GM23338 (cell line): ENCODE data around the gene DHRS2. TPM values are rescaled to one million over a fixed set of nuclear protein-coding genes. Genes with fewer than 3 reads are reported as not detected.

Experiments used
- ATAC-seq: fragments of 200-7000 bp; cut with Tn5 transposase; 3 replicates; pipeline ENCODE4 v1.9.1; 2020
- DNase-seq: peaks from one replicate; pipeline ENCODE4 v3.0.0-alpha.2; 2015; ENCODE audit warnings: low spot score
- H2AFZ ChIP-seq: fragments of 200-600 bp; sonication (generic); 2 replicates; pipeline ENCODE4 v1.8.0; 2016; ENCODE audit warnings: antibody characterized with exemption, mild to moderate bottlenecking, moderate library complexity
- H3F3A ChIP-seq: fragments of 200-600 bp; sonication (generic); replicated peaks from 2 replicates; pipeline ENCODE4 v1.8.0; 2017; ENCODE audit warnings: antibody characterized with exemption, mixed run types, low read depth
- H3K27ac ChIP-seq: fragments of 200-600 bp; sonication (generic); 2 replicates; pipeline ENCODE4 v1.6.1; 2016; ENCODE audit warnings: low read depth
- H3K27me3 ChIP-seq: fragments of 200-600 bp; sonication (generic); 2 replicates; pipeline ENCODE4 v1.8.0; 2016; ENCODE audit warnings: mild to moderate bottlenecking, mixed run types, moderate library complexity; ENCODE audit not compliant: insufficient read depth
- H3K36me3 ChIP-seq: fragments of 200-600 bp; sonication (generic); 2 replicates; pipeline ENCODE4 v1.8.0; 2016; ENCODE audit warnings: mild to moderate bottlenecking; ENCODE audit not compliant: insufficient read depth
- H3K4me1 ChIP-seq: fragments of 200-600 bp; sonication (generic); 2 replicates; pipeline ENCODE4 v1.8.0; 2016; ENCODE audit warnings: mild to moderate bottlenecking, moderate library complexity; ENCODE audit not compliant: insufficient read depth
- H3K4me2 ChIP-seq: fragments of 200-600 bp; sonication (generic); 2 replicates; pipeline ENCODE4 v1.7.1; 2017; ENCODE audit warnings: mixed run types
- H3K4me3 ChIP-seq: fragments of 200-600 bp; sonication (generic); 2 replicates; pipeline ENCODE4 v1.6.1; 2016; ENCODE audit warnings: mixed run types
- H3K79me2 ChIP-seq: fragments of 200-600 bp; sonication (generic); replicated peaks from 2 replicates; pipeline ENCODE4 v1.8.0; 2017; ENCODE audit warnings: mild to moderate bottlenecking; ENCODE audit not compliant: insufficient read depth
- H3K9me2 ChIP-seq: fragments of 200-600 bp; sonication (generic); 2 replicates; pipeline ENCODE4 v1.8.0; 2017; ENCODE audit not compliant: insufficient read depth
- H4K20me1 ChIP-seq: fragments of 200-600 bp; sonication (generic); replicated peaks from 2 replicates; pipeline ENCODE4 v1.8.0; 2017; ENCODE audit warnings: mild to moderate bottlenecking; ENCODE audit not compliant: insufficient read depth
- H3K27ac Mint-ChIP-seq: 2 replicates; pipeline ENCODE4 v1.8.0; 2020; ENCODE audit warnings: inconsistent platforms, mild to moderate bottlenecking, moderate library complexity, mixed read lengths
- H3K27me3 Mint-ChIP-seq: 3 replicates; pipeline ENCODE4 v1.8.0; 2022; ENCODE audit warnings: low read depth, mild to moderate bottlenecking, moderate library complexity, mixed read lengths, inconsistent platforms; ENCODE audit not compliant: insufficient read depth, poor library complexity
- H3K36me3 Mint-ChIP-seq: 3 replicates; pipeline ENCODE4 v1.8.0; 2021; ENCODE audit warnings: low read depth, mild to moderate bottlenecking, inconsistent platforms, moderate library complexity, mixed read lengths
- H3K4me1 Mint-ChIP-seq: 3 replicates; pipeline ENCODE4 v1.8.0; 2020; ENCODE audit warnings: mild to moderate bottlenecking, inconsistent platforms, mixed read lengths
- H3K4me3 Mint-ChIP-seq: 3 replicates; pipeline ENCODE4 v1.8.0; 2021; ENCODE audit warnings: moderate library complexity, mild to moderate bottlenecking, inconsistent platforms, mixed read lengths
- H3K9me3 Mint-ChIP-seq: 3 replicates; pipeline ENCODE4 v1.8.0; 2020; ENCODE audit warnings: moderate library complexity, mild to moderate bottlenecking, inconsistent platforms, mixed read lengths
- CREB1 ChIP-seq: fragments of 250-450 bp; sonication (Bioruptor Pico); IDR thresholded peaks from 2 replicates; pipeline ENCODE4 v1.5.0; 2020; ENCODE audit warnings: low read depth, mild to moderate bottlenecking, moderate library complexity
- EZH2 ChIP-seq: fragments of 200-600 bp; sonication (generic); IDR thresholded peaks from one replicate; pipeline ENCODE4 v1.8.0; 2017; ENCODE audit warnings: antibody characterized with exemption, mild to moderate bottlenecking, low read depth; ENCODE audit not compliant: unreplicated experiment
- NANOG ChIP-seq: IDR thresholded peaks from 2 replicates; pipeline ENCODE4 v1.6.1; 2016; ENCODE audit warnings: antibody characterized with exemption, borderline replicate concordance
- STAT1 ChIP-seq: IDR thresholded peaks from one replicate; pipeline ENCODE4 v1.6.1; 2016; ENCODE audit warnings: antibody characterized with exemption; ENCODE audit not compliant: unreplicated experiment
- ZNF114 ChIP-seq: fragments of 250-450 bp; sonication (Bioruptor Pico); IDR thresholded peaks from 2 replicates; pipeline ENCODE4 v1.5.0; 2020; ENCODE audit warnings: mild to moderate bottlenecking, moderate library complexity
- ZNF462 ChIP-seq: fragments of 250-450 bp; sonication (Bioruptor Pico); IDR thresholded peaks from 2 replicates; pipeline ENCODE4 v1.5.0; 2020; ENCODE audit warnings: mild to moderate bottlenecking, moderate library complexity
- polyA plus RNA-seq: library from polyadenylated mRNA; unstranded; fragments of >200 nt; fragmentation: Nextera tagmentation; extraction: Ambion mirVana; gene quantifications from 2 replicates; pipeline ENCODE4 v1.2.1, GENCODE V29; 2016
- total RNA-seq: library from RNA; depleted of rRNA; stranded (reverse); fragments of >200 nt; shearing (Covaris generic); gene quantifications from 2 replicates; pipeline ENCODE4 v1.2.3, GENCODE V29; 2014
- TF ChIP-seq, protein P1 (sequence below), 2 experiments: fragments of 200-600 bp in 1 of 2; sonication (generic) in 1 of 2; conservative IDR thresholded peaks; 2 replicates each; pipeline versions ENCODE4 v1.5.1 to v1.6.1; 2016 to 2017; ENCODE audit warnings: antibody characterized with exemption in 2 of 2, low read depth in 2 of 2, mild to moderate bottlenecking in 2 of 2, moderate library complexity in 1 of 2

DHRS2 gene
- total and polyA plus RNA-seq, 2 experiments from 2014 or later: 0.42 to 0.48 TPM

DNA sequence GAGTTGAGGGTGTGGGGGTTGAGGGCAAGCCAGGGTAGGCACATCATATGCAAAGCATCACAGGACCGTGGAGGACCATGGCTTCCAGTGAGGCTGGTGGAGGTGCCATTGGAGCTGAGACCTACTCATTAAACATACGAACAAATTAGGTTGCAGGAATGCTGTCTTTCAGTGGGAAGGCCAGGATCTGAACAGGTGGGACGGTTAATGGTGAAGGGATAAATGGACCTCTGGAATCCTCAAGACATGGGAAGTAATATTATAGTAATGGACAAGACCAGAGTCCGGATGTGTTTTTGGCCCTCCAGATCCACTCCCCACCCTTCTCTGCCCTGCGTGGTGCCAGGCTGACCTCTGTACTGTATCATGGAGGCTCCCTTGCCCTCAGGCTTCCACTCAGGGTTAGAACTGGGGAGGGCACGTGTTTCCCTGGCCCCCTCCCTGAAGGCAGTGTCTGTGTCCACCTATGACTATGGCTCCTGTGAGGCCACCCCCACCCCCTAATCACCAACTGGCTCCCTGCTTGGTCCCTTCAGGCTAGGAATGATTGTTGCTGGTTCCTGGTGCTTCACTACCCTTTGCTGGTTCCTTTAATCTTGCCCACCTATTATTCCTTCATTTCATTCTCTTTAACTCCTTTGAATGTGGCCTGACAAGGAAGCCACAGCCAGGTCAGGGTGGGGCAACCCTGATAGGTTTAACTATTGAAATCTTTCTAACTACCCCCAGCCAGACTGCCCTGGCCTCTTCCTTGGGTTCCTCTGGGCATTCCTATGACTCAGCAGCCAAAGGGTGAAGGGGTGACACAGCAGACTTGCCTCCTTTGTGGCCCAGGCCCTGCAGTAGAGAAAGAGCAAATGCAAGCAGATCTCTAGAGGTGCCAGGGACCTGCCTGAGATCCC is 10.7 kb downstream of the DHRS2 start (continued):
- TF ChIP-seq, protein P1, sequence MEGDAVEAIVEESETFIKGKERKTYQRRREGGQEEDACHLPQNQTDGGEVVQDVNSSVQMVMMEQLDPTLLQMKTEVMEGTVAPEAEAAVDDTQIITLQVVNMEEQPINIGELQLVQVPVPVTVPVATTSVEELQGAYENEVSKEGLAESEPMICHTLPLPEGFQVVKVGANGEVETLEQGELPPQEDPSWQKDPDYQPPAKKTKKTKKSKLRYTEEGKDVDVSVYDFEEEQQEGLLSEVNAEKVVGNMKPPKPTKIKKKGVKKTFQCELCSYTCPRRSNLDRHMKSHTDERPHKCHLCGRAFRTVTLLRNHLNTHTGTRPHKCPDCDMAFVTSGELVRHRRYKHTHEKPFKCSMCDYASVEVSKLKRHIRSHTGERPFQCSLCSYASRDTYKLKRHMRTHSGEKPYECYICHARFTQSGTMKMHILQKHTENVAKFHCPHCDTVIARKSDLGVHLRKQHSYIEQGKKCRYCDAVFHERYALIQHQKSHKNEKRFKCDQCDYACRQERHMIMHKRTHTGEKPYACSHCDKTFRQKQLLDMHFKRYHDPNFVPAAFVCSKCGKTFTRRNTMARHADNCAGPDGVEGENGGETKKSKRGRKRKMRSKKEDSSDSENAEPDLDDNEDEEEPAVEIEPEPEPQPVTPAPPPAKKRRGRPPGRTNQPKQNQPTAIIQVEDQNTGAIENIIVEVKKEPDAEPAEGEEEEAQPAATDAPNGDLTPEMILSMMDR (conservative IDR thresholded peaks at IDR 0.05; ENCODE audit: low read depth in 2 of 2): no peak

GRCh38 chr14:23647619-23648018 is 11.5 kb downstream of the DHRS2 start:
- no peak overlapping the region for H3K4me3 Mint-ChIP-seq
- ATAC-seq: no peak
- peaks cover 3% of the 10 kb centered on the region; the same call in 2 of the 3 replicates for H3K9me3 Mint-ChIP-seq
- DNase-seq: no peak
- Histone ChIP-seq H3K27me3 (no peaks in the 10 kb centered on the region), H3F3A (no peaks in the 10 kb centered on the region), H3K79me2 (no peaks in the 10 kb centered on the region), H3K36me3 (no peaks in the 10 kb centered on the region), H3K4me3 (no peak overlapping the region), H4K20me1 (no peaks in the 10 kb centered on the region), H2AFZ (no peak overlapping the region), H3K9me2 (peaks cover 10% of the 10 kb centered on the region; the same call in 1 of the 2 replicates), H3K4me2 (no peak overlapping the region), H3K4me1 (no peaks in the 10 kb centered on the region), H3K27ac (no peak overlapping the region)
- H3K36me3 Mint-ChIP-seq: no peaks in the 10 kb centered on the region
- no peaks in the 10 kb centered on the region for H3K4me1 Mint-ChIP-seq
- no peak for TF ChIP-seq CREB1 (CRISPR knock-in tag)
- no peak for TF ChIP-seq ZNF114 (CRISPR knock-in tag)
- peaks cover 11% of the 10 kb centered on the region for H3K27me3 Mint-ChIP-seq
- no peak overlapping the region; the same call in 1 of the 2 replicates for H3K27ac Mint-ChIP-seq

- no peaks in the 10 kb centered on the region for H4K20me1 ChIP-seq
- DNase-seq (no peak), ATAC-seq (no peak)
- Mint-ChIP-seq H3K9me3 (peaks cover 3% of the 10 kb centered on the region; the same call in 2 of the 3 replicates), H3K4me3 (no peak overlapping the region), H3K27ac (no peak overlapping the region), H3K27me3 (peaks cover 11% of the 10 kb centered on the region), H3K4me1 (no peaks in the 10 kb centered on the region), H3K36me3 (no peaks in the 10 kb centered on the region)
- no peaks in the 10 kb centered on the region for H3K79me2 ChIP-seq
- no peaks in the 10 kb centered on the region for H3K27me3 ChIP-seq
- H2AFZ ChIP-seq: no peak overlapping the region
- no peaks in the 10 kb centered on the region for H3F3A ChIP-seq
- H3K9me2 ChIP-seq: peaks cover 10% of the 10 kb centered on the region; the same call in 1 of the 2 replicates
- no peaks in the 10 kb centered on the region for H3K4me1 ChIP-seq
- no peak overlapping the region for H3K27ac ChIP-seq
- H3K36me3 ChIP-seq: no peaks in the 10 kb centered on the region
- no peak overlapping the region for H3K4me2 ChIP-seq
- H3K4me3 ChIP-seq: no peak overlapping the region
- no peak for TF ChIP-seq ZNF462 (CRISPR knock-in tag)
- no peak for TF ChIP-seq EZH2
- no peak for TF ChIP-seq STAT1
- TF ChIP-seq, protein P1 (conservative IDR thresholded peaks at IDR 0.05; ENCODE audit: low read depth in 2 of 2): no peak
- no peak for TF ChIP-seq NANOG
These were observed 12.7 kb downstream of the DHRS2 start for GRCh38 chr14:23648764-23649460.
